Lower leg skin (tissue), 4 donors: Measurements from ENCODE around the gene MTHFD2L. TPM values are rescaled to one million over a fixed set of nuclear protein-coding genes. Genes with fewer than 3 reads are reported as not detected.

Experiments
- DNase-seq, 2 donors: peaks; one replicate each; pipeline ENCODE4 v3.0.0-alpha.2; 2019; ENCODE audit warnings: low spot score in 2 of 2
- H3K4me3 ChIP-seq: fragments of 200-600 bp; sonication (generic); 2 replicates; pipeline ENCODE4 v1.5.1; 2017; ENCODE audit warnings: mild to moderate bottlenecking, low read depth; ENCODE audit not compliant: poor library complexity, severe bottlenecking
- POLR2A ChIP-seq, 2 donors: fragments of 450-650 bp; IDR thresholded peaks; one replicate each; pipeline ENCODE4 v1.6.1; 2016 to 2017; ENCODE audit warnings: antibody characterized with exemption in 2 of 2, mild to moderate bottlenecking in 1 of 2, moderate library complexity in 1 of 2
- WGBS, 2 donors: methylation state at CpG; one replicate each; pipeline ENCODE4 v1.1.5; 2018; 5-methylcytosine and 5-hydroxymethylcytosine counted together
- intact Hi-C: fragments of 100-400 bp; cut with DNase I; formaldehyde crosslinking; loops from one replicate; pipeline ENCODE4 v1.15.0; 2023; ENCODE audit warnings: low total_unique reads
- total RNA-seq, 4 donors: library from RNA; depleted of rRNA; stranded (reverse); fragments of >200 nt; gene quantifications; one replicate each; pipeline ENCODE4 v1.1.0, GENCODE V29; 2016
- TF ChIP-seq, protein P1 (sequence below), 3 donors: fragments of 450-650 bp; IDR thresholded peaks; one replicate each; pipeline ENCODE4 v1.5.1; 2016; ENCODE audit warnings: antibody characterized with exemption in 3 of 3, mild to moderate bottlenecking in 3 of 3, moderate library complexity in 2 of 3

The MTHFD2L gene
- total RNA-seq, 4 donors from 2014 or later: 3.5 to 16.2 (median 10.9) TPM

DNA sequence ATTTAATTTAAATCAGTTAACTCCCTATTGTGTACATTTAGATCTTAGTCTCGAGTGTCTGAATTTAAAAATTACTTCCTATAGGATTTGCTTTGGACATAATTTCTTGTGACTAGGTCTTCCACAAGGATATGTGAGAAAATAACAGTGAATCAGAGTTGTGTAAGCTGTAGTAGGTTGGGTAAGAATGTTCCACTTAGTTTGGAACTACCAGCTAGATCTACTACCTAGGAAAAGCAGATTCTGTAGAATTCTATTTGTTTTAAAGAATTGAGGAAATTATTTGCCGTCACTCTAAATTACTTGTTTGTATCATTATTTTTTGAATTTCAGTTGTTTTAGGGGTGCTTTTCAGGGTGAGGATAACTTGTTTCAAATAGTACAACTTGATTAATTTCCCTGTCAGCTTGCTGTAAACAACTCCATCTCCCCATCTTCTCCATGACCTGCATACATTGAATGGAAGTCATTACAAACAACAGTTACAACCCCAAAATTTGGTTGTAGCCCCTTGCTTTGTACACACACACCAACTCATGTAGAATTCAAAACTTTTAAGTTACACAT is 1.3 kb downstream of the MTHFD2L start:
- no peak for TF ChIP-seq POLR2A (IDR thresholded peaks at IDR 0.05)
- TF ChIP-seq, protein P1, sequence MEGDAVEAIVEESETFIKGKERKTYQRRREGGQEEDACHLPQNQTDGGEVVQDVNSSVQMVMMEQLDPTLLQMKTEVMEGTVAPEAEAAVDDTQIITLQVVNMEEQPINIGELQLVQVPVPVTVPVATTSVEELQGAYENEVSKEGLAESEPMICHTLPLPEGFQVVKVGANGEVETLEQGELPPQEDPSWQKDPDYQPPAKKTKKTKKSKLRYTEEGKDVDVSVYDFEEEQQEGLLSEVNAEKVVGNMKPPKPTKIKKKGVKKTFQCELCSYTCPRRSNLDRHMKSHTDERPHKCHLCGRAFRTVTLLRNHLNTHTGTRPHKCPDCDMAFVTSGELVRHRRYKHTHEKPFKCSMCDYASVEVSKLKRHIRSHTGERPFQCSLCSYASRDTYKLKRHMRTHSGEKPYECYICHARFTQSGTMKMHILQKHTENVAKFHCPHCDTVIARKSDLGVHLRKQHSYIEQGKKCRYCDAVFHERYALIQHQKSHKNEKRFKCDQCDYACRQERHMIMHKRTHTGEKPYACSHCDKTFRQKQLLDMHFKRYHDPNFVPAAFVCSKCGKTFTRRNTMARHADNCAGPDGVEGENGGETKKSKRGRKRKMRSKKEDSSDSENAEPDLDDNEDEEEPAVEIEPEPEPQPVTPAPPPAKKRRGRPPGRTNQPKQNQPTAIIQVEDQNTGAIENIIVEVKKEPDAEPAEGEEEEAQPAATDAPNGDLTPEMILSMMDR (IDR thresholded peaks at IDR 0.05): no peak
- H3K4me3 ChIP-seq: no peak overlapping the region
- WGBS, 2 donors: 68 to 72% methylated on average over 2 of the region's 2 CpGs
- no peak for DNase-seq
- intact Hi-C loops: no loop called here

DNA sequence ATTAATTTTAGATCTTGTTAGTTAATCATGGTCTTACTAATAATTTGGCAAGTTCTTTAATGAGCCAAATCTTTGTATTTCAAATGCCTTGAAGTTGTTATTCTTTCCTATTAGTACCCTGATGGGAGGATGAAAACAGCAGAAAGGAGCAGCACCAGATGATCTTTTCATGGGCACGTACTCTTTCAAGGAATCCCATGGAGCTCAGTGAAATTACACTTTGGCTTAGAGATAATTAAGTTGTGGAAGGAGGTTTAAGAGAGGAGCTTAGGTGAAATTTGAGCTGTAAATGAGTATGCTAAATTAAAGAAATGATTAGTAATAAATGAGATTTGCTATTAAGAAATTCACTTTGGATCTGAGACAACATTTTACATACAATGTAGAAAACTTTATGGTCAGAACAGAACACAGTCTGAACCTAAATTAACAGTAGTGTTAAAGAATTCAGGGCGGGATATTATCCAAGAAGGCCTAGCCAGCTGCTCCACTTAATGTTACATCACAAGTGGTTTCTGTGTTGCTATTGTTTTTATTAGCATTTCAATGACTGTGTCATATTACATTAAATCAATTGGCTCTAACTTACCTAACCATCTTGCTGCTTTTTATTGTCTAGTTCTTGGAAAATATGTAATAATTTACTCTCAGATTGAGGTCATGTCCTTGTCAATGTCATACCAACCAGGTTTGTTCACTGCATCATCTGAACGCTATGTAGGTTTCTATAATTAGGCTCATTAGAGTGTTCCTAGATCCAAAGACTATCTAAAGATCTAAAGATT is 3.9 kb downstream of the MTHFD2L start:
- H3K4me3 ChIP-seq: no peak overlapping the region
- TF ChIP-seq, protein P1 (IDR thresholded peaks at IDR 0.05): no peak
- no peak for TF ChIP-seq POLR2A (IDR thresholded peaks at IDR 0.05)
- WGBS, 2 donors: 53 to 62% methylated on average over 3 of the region's 3 CpGs
- intact Hi-C loops: no loop called here
- no peak for DNase-seq

DNA sequence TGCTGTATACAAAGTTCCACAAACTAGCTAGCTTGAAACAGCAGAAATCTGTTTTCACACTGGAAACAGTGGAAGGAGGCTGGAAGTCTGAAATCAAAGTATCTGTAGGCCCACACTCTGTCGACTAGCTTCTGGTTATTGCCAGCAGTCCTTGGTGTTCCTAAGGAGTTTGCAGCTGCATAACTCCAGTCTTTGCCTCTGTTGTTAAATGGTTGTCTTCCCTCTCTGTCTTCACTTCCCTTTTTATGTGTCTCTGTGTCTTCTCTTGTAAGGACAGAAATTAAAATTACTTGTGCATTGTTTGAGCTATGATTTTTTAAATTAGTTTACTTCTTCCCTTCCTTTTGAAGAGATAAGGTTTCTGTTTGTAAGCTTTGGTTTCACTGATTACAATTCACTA is 8.2 kb downstream of the MTHFD2L start:
- H3K4me3 ChIP-seq: no peak overlapping the region
- WGBS, 2 donors: 61 to 65% methylated on average over 1 of the region's 1 CpG
- TF ChIP-seq POLR2A (IDR thresholded peaks at IDR 0.05): no peak
- TF ChIP-seq, protein P1 (IDR thresholded peaks at IDR 0.05): no peak
- DNase-seq: no peak
- intact Hi-C loops: no loop called here

DNA sequence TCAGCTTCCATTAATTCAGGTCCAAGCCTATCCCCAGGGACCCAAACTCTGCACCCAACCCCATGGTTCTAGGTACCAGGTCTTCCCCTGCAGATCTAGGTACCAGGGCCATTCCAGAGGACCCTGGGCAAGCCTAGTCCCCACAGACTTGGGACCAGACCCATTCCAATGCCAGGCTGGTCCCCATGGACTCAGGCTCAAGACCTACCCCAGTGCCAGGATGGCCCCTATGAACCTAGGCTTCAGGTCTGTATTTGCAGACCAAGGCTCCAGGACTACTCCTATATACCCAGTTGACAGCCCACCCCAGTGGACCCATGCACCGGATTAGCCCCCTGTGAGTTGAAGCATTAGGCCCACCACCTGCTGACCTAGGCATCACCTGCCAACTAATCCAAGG is 8.9 kb downstream of the MTHFD2L start:
- no peak for TF ChIP-seq POLR2A (IDR thresholded peaks at IDR 0.05)
- TF ChIP-seq, protein P1 (IDR thresholded peaks at IDR 0.05): no peak
- no peak overlapping the region for H3K4me3 ChIP-seq
- intact Hi-C loops: no loop called here
- no peak for DNase-seq
- 100% methylated on average over 1 of the region's 1 CpG for WGBS, 2 donors

DNA sequence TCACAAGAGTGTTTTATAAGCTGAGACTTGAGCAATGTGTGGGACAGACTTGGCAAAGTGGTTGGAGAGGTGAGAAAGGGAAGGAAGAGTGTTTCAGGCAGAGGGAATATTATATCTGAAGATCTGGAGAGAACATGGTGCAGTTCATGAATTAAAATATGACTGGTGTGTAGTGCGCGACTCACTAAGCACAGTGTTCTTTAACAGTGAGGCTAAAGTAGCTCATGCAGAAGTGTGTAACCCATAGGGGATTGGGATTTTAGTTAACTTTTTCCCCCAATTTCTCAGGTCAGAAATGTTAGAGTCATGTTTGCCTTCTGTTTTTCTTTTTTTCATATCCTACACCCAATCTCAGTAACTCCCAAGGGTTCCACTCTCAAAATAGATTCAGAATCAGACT is 9.7 kb downstream of the MTHFD2L start:
- no peak for DNase-seq
- 93 to 94% methylated on average over 2 of the region's 2 CpGs for WGBS, 2 donors
- no peak overlapping the region for H3K4me3 ChIP-seq
- intact Hi-C loops: no loop called here
- TF ChIP-seq POLR2A (IDR thresholded peaks at IDR 0.05): no peak
- TF ChIP-seq, protein P1 (IDR thresholded peaks at IDR 0.05): no peak
